ENCODE data around the gene CATSPER1.
"Not testable (repeated sequence)": the region's sequence is repeated elsewhere in the genome, so short reads cannot be mapped to it uniquely, and the experiment has no call there.

The CATSPER1 gene

GRCh38 chr11:66020212-66020611 is 6.1 kb downstream of the CATSPER1 start:
- no peak for DNase-seq

DNA sequence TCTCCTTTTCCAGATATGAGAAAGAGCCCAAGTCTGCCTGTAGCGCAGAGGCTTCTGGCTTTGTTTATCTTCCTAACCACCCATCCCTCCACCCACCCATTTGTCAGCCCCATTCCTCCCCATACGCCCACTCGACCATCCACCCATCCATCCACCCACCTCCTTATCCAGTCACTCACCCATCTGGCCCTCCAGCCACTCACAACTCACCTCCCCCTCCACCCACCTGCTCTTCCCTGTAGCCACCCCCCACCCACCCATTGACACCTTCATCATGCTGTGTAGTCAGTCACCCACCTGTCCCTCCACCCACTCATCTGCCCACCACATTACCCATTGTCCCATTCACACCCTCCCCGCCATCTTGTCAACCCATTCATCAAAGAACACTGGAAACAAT is 9.0 kb downstream of the CATSPER1 start:
- no peak for DNase-seq

DNA sequence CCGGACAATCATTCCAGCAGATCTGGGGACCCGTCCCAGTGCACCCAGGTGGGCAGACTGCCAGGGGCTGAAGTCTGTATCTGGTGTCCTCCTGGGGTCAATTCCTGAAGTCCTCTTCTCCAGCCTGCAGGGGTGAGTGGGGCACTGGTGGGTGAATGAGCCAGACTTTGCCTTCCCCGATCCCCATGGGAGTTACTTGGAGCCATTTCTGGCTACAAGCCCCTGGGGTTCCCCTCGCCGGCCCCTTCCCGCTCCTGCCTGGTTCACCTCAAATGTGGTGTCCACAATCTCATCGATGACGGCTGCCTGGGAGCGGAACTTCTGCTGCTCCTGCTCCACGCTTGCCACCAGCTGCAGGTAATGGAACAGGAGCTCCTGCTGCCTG is 9.5 kb downstream of the CATSPER1 start:
- no peak for DNase-seq

- DNase-seq = no peak
These were observed 10.1 kb downstream of the CATSPER1 start for GRCh38 chr11:66015936-66016792.

DNA sequence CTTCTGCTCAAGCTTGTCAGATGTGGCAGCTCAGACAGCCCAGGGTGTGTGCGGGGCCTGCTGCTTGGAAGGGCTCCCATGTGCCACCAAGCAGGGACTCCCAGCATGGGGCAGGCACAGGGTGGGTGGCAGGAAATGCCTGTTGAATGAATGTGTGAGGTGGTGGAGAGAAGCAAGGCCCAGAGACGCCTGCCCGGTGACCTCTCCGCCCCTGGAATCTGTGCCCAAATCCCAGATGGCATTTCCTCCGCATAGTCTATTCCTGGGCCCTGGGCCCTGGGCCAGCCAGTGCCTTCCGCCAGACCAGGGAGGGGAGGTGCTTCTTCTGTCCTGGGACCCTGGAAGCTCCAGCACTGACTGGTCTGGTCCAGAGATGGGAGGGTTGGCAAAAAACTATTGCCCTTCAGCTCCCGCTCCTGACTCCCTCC is 10.8 kb downstream of the CATSPER1 start:
- DNase-seq = no peak

DNA sequence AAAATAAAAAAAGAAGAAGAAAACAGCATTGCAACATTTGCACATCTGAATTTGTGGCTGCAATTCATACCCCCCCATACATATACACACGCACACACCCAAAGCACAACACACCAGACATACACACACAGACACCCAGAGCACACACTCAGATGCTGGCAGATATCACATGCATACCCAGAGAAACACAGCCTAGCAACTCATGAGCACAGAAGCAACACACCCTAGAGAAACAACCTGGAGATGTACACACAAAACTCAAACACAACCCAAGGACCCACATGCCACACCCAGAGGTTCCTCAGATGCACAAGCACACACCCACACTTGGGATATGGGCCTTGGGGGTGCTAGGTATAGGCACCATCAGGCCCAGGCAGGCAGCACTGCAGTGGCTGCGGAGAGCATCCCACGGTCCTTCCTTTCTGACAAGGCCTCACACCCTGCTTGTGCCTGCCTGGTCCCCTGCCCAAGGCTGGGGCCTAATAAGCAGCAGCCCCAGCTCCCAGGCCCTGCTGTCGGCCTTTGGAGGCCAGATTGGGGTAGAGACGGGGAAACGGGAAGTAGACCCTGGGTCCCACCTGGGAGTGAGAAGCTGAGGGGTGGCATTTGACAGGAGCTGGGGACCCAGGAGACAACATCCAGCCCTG is 11.3 kb downstream of the CATSPER1 start:
- no peak for DNase-seq

DNA sequence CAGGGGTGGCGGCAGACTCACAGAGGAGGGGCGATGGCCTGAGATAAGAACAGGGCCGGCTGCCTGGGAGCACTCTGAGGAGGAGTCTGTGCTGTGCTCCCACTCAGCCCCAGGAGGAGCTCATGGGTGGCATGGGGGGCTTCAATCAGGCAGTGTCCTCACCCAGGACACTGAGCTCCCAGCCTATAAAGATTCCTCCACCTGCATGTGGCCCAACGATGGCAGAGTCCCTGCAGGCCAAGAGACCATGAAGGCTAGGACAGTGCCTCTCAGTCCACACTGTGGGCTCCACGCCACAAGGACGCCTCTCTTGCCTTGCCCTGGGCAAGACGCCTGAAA is 12.5 kb downstream of the CATSPER1 start:
- no peak for DNase-seq

DNA sequence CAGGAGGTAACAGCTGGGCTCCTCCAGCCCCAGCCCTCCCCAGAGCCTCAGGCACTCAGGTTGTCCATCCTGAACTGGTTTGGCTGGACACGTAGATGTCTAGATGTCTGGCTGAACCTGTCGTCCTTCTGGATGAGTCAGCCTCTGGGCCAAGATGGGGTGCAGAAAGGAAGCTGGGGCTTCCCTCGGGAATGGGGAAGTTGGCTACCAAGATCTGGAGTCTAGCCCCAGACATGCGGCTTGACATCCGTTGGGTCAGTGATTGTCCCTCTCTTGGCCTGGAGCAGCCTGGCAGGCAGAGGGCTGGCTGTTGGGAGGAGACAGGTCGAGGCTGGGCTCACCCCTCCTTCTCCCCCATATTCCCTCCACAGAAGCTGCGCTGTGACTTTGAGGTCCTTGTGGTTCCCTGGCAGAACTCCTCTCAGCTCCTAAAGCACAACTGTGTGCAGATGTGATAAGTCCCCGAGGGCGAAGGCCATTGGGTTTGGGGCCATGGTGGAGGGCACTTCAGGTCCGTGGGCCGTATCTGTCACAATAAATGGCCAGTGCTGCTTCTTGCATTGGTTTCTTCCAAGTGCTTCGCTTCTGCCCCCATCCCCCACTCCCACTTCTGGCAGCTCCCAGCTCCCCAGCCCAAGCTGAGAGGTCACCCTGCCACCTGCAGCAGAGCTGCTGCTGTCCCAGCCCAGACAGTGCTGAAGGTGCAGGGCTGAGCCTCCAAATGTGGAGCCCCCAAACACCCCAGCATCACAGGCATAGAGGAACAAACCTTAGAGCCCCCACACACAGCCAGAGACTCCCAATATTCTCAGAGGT is 13.1 kb downstream of the CATSPER1 start:
- no peak for DNase-seq

DNA sequence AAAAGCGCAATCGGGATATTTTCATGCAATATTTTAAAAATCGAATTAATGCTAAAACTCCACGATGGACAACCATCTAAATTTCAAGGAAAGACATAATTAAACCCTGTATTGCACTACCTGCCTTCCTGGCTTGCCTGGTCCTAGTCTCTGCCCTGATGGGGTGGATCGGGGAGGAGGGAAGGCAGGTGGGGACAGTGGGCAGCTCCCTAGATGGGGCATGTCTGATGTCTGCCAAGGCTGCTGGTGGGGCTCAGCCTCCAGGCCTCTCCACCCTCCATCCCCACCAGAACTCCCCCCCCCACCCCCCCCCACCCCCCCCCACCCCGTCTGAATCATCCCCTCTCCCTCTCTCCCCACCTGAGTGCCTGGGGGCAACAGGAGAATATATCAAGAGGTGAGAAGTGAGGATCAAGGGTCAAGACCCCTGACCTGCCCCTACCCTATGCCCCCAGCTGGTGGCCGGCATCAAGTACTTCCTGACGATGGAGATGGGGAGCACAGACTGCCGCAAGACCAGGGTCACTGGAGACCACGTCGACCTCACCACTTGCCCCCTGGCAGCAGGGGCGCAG is 13.8 kb downstream of the CATSPER1 start:
- DNase-seq = no peak

DNA sequence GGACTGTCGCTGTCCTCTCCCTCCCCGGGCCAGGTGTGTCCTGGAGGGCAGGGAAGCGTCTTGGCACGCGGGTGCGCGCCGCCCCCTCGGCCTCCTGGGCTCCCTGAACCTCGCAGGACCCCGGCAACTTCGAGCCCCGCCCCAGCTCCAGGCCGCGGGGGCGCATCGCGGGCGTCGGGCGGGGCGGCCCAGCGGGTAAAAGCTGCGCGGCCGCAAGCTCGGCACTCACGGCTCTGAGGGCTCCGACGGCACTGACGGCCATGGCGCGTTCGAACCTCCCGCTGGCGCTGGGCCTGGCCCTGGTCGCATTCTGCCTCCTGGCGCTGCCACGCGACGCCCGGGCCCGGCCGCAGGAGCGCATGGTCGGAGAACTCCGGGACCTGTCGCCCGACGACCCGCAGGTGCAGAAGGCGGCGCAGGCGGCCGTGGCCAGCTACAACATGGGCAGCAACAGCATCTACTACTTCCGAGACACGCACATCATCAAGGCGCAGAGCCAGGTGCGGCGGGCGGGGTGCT is 14.4 kb downstream of the CATSPER1 start, which contains the start of gene CST6:
Gene CST6 (plus strand): TSS at position 224 of the 519 bp plus-strand sequence. CDS start 37 bp downstream, at position 261.
- no peak for DNase-seq

GRCh38 chr11:66011239-66011784 is 15.0 kb downstream of the CATSPER1 start:
- DNase-seq = no peak

DNA sequence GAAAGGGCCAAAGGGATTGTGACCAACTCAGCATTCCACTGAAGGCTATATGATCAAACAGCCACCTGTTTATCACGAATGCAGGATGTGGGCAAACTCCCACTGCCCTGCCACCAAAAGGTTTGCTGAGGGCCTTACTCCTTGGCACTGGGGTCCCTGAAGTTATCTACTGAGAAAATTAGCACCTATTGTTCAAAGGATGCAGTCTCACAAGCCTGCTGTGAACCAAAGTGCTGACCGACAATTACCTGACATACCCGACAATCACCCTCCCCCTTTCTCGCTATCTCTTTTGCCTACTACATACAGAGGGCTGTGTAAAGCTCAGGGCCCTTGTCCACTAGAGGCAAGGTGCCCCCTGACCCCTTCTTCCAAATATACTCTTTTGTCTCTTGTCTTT is 16.2 kb downstream of the CATSPER1 start:
- not testable (repeated sequence) for DNase-seq

GRCh38 chr11:66008468-66009101 is 17.7 kb downstream of the CATSPER1 start:
- no peak for DNase-seq

GRCh38 chr11:66008095-66008467 is 18.2 kb downstream of the CATSPER1 start:
- no peak for DNase-seq

DNA sequence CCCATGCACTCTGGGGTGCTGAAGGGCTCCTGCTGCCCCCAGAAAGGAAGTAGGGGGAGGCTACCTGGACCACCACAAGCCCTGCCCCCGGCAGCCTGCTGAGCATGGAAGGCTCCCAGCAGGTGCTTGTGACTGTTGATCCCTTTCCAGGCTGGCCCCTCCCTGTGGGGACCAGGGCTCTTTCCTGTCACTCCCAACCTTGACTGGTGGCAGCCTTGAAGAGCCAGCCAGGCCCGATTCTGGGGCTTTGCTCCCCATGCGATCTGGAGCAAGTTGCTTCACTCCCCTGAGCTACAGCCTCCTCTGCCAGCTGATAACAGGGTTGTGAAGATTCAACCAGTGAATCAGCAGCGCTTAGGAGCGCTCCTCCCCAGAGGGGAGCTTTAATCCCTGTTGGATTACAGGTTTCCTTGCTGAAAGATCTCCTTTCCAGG is 19.1 kb downstream of the CATSPER1 start:
- no peak for DNase-seq

GRCh38 chr11:66006891-66007176 is 19.4 kb downstream of the CATSPER1 start:
- no peak for DNase-seq

DNA sequence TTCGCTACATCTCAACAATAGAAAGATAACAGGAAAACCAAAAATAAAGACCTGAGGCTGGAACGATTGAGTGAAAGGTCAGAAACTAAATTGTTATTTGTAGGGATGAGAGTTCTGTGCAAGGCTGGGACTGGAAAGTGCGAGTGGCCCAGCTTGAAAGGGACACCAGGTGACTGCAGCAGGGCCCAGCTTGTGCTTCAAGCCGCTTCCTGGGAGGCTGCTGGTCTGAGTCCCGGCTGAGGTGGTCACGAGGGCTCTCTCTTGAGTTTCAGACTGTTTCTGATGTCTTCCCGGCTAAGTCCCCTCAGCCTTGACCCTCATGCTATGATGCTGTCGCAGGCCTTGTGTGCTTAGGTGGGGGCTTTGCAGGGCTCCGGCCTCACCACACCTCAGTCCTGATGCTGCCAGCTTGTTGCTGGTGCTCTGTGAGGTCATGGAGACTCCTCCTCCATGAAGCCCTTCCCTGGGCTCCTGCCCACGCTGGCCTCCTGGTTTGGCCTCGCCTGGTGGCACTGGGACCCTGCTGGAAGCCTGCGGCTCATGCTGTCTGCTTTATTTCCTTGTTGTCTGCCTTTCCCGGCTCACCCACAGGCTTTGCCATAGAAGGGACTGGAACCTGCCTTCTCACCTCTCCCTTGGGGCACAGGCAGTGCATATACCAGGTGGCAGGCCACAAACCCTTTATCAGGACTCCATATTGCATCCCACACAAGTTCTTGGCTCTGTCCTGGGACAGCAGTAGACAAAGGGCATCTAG is 20.0 kb downstream of the CATSPER1 start:
- no peak for DNase-seq

DNA sequence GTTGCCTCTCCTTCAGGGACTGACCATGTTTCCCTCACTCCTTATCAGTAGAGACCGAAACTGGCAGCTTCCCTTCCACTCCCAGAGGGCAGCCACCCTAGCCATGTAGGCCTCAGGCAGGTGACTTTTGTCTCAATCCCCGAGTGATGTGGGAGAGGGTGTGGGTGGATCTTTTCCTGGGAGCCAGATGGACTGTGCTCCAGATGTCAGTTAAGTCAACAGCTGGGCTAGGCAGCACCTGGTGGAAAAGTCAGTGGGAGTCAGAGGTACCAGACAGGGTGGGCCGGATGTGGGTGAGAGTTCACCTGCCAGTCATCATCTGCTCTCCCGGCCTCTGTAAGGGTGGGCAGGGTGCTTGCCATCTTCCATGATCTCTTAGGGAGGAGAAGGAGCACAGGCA is 22.1 kb downstream of the CATSPER1 start:
- no peak for DNase-seq

DNA sequence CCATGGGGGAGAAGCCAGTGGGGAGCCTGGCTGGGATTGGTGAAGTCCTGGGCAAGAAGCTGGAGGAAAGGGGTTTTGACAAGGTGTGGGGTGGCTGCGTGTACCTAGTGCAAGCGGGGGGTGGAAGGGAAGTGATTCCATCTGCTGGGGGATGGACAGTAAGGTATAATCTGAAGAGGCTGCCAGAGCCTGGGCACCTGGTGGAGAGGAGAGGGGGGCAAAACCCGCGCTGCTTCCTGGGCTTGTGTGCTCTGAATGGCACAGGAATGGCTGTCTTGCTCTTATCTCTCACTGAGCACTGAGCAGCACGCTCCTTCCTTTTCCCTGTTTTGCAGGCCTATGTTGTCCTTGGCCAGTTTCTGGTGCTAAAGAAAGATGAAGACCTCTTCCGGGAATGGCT is 23.0 kb downstream of the CATSPER1 start:
- DNase-seq = no peak

DNA sequence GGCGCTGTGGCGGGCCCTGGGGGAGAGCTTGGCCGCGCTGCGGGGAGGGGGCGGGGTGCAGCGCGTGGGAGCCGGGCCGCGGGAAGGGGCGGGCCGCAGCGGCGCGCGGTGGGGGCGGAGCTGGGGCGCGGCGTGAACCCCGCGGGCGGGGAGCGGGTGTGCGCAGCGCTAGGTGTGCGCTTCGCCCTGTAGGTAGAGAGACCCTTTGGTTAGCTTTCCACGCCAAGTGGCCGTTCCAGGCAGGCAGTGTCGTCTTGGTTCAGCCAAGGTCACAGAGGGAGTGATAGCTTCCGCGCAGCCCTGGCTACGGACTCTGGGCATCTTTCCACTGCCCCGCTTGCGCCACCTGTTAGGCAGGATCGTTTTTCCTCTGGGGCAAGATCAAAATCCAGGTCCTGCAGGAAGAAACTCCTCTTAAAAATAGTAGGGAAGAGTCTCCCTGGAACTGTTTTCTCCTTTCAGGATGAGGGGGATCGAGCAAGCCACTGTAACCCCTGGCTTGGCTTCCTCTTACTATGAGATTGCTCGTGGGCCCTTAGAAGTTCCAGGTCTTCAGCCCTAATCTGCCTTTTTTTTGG is 23.5 kb downstream of the CATSPER1 start:
- DNase-seq = no peak

DNA sequence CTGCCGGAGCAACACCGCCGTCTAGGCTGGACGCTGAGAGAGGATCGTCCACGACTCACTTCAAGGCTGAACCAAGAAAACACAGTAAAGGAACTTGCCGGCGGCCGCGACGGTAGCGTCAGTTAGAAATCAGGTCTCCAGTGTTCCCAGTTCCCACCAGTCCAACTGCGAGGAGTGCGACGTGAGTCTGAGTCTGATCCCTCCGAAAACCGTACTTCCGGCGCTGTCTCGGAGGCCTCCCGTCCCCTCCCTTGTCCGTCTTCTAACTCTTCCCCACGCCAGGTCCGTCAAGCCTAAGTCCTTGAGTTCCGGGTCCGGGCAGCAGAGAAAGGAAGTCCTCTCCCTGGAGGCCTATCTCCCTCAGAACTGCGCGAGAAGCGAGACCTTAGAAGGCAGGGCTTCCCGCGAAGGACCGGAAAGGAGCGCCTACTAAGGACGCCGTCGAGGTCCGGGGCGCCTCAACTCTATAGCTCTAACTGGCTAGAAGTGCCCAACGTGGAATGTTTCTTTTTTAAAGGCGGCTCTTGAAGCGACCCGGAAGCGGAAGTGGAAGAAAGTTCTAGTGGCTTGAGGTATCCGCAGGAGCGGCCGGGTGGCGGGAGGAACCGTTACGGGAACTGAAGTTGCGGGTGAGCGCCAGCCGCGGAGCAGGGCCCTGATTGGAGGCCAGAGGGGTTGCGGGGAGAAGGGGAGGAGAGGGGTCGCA is 24.2 kb downstream of the CATSPER1 start, which contains the start of the genes BANF1 and EIF1AD:
Gene BANF1 (plus strand): TSS at position 562 of the 706 bp plus-strand sequence. CDS start 748 bp downstream, outside the sequence.
Gene EIF1AD (minus strand): TSS at position 216 of the 706 bp plus-strand sequence. CDS start 1,768 bp downstream, outside the sequence.
- peak; percentile 95 for DNase-seq
